22Rv1 (cell line): ENCODE data around the gene ACOT11.

Source experiments
- CTCF ChIP-seq: fragments of 450-650 bp; IDR thresholded peaks from 2 replicates; pipeline ENCODE4 v1.5.1; 2017; ENCODE audit warnings: mild to moderate bottlenecking
- ZFX ChIP-seq: fragments of 450-650 bp; IDR thresholded peaks from 2 replicates; pipeline ENCODE4 v1.6.1; 2017; ENCODE audit warnings: antibody characterized with exemption, borderline replicate concordance

- TF ChIP-seq CTCF (no peak), ZFX (no peak)
Observed at GRCh38 chr1:54502342-54502741, 45.7 kb upstream of the ACOT11 start.
